GM18526 (cell line): Measurements from ENCODE around the gene PER3.

Experiments
- POLR2A ChIP-seq: IDR thresholded peaks from 3 replicates; pipeline ENCODE4 v1.6.1; 2011; ENCODE audit not compliant: insufficient read length; ENCODE audit errors: extremely low read depth

The PER3 gene

GRCh38 chr1:7783826-7784491 lies at the start of gene PER3:
Gene PER3 (plus strand): TSS chr1:7784291. CDS start chr1:7784878, 587 bp downstream.
- peak; percentile 9 for TF ChIP-seq POLR2A

GRCh38 chr1:7738044-7738443 lies 46.0 kb upstream of the PER3 start:
- no peak for TF ChIP-seq POLR2A

- TF ChIP-seq POLR2A, result no peak
Observed at GRCh38 chr1:7743346-7743745, 40.7 kb upstream of the PER3 start.

- no peak for TF ChIP-seq POLR2A
Observed at GRCh38 chr1:7744882-7745281, 39.2 kb upstream of the PER3 start.

- no peak for TF ChIP-seq POLR2A
Observed at GRCh38 chr1:7745783-7746182, 38.3 kb upstream of the PER3 start.

GRCh38 chr1:7747605-7748004 lies 36.5 kb upstream of the PER3 start:
- no peak for TF ChIP-seq POLR2A

GRCh38 chr1:7749126-7749525 lies 35.0 kb upstream of the PER3 start:
- TF ChIP-seq POLR2A, result no peak

GRCh38 chr1:7751174-7751573 lies 32.9 kb upstream of the PER3 start:
- TF ChIP-seq POLR2A, result no peak

- TF ChIP-seq POLR2A, result no peak
Observed at GRCh38 chr1:7752512-7753417, 31.3 kb upstream of the PER3 start.

- no peak for TF ChIP-seq POLR2A
Observed at GRCh38 chr1:7753641-7754040, 30.4 kb upstream of the PER3 start.

GRCh38 chr1:7754234-7754633 lies 29.9 kb upstream of the PER3 start:
- TF ChIP-seq POLR2A, result no peak

GRCh38 chr1:7755448-7755847 lies 28.6 kb upstream of the PER3 start:
- TF ChIP-seq POLR2A, result no peak

GRCh38 chr1:7760245-7760644 lies 23.8 kb upstream of the PER3 start:
- no peak for TF ChIP-seq POLR2A

GRCh38 chr1:7761103-7761502 lies 23.0 kb upstream of the PER3 start:
- TF ChIP-seq POLR2A, result no peak

GRCh38 chr1:7767176-7767575 lies 16.9 kb upstream of the PER3 start:
- TF ChIP-seq POLR2A, result no peak

- TF ChIP-seq POLR2A, result no peak
Observed at GRCh38 chr1:7768583-7768982, 15.5 kb upstream of the PER3 start.
